IMR-90 (cell line): ENCODE data around the gene ZNF407. TPM values are rescaled to one million over a fixed set of nuclear protein-coding genes. Genes with fewer than 3 reads are reported as not detected.

Experiments used
- ATAC-seq: fragments of 200-7000 bp; cut with Tn5 transposase; 2 replicates; pipeline ENCODE4 v1.9.1; 2020; ENCODE audit warnings: low read depth, mild to moderate bottlenecking, moderate library complexity
- BruUV-seq: library from RNA; stranded (reverse); fragments of 400-500 nt; replicated peaks from 2 replicates; lab custom pipeline; 2021; lab: Mats Ljungman, UMichigan
- CTCF ChIA-PET: fragments of 300-600 bp; formaldehyde crosslinking; extraction: SDS; loops from one replicate; lab custom pipeline; 2021; ENCODE audit warnings: antibody characterized with exemption; lab: Yijun Ruan, JAX
- POLR2A ChIA-PET: fragments of 300-600 bp; sonication (Branson Sonifier 250); formaldehyde crosslinking; loops from one replicate; lab custom pipeline; 2022; ENCODE audit warnings: antibody characterized with exemption; ENCODE audit not compliant: unreplicated experiment; lab: Charles Lee
- DNase-seq: peaks from one replicate; pipeline ENCODE4 v3.0.0; 2013
- H2AFZ ChIP-seq: replicated peaks from 2 replicates; pipeline ENCODE3; 2013; ENCODE audit warnings: low read length, mild to moderate bottlenecking; ENCODE audit not compliant: poor library complexity
- H2AK5ac ChIP-seq: 2 replicates; pipeline ENCODE4 v1.6.1; 2013; ENCODE audit warnings: low read depth, low read length, inconsistent platforms
- H2AK9ac ChIP-seq: replicated peaks from 2 replicates; pipeline ENCODE3; 2013; ENCODE audit warnings: mild to moderate bottlenecking, low read depth, low read length, moderate library complexity; ENCODE audit not compliant: poor library complexity
- H2BK120ac ChIP-seq: 2 replicates; pipeline ENCODE4 v1.6.1; 2013; ENCODE audit warnings: low read depth, low read length, inconsistent platforms
- H2BK15ac ChIP-seq: 3 replicates; pipeline ENCODE4 v1.6.1; 2013; ENCODE audit warnings: low read depth, low read length, inconsistent platforms
- H2BK20ac ChIP-seq: 2 replicates; pipeline ENCODE4 v1.6.1; 2013; ENCODE audit warnings: low read depth, mild to moderate bottlenecking, inconsistent platforms, low read length, moderate library complexity
- H2BK5ac ChIP-seq: 2 replicates; pipeline ENCODE4 v1.6.1; 2013; ENCODE audit warnings: mild to moderate bottlenecking, low read depth, low read length, inconsistent platforms; ENCODE audit not compliant: poor library complexity, severe bottlenecking
- H3K14ac ChIP-seq: replicated peaks from 2 replicates; pipeline ENCODE4 v1.6.1; 2013; ENCODE audit warnings: low read depth, low read length, inconsistent platforms
- H3K18ac ChIP-seq: 2 replicates; pipeline ENCODE4 v1.6.1; 2013; ENCODE audit warnings: low read depth, low read length, control low read depth
- H3K23ac ChIP-seq: 2 replicates; pipeline ENCODE4 v1.6.1; 2013; ENCODE audit warnings: low read depth, low read length, inconsistent platforms
- H3K27ac ChIP-seq: 2 replicates; pipeline ENCODE4 v1.5.1; 2013; ENCODE audit warnings: mild to moderate bottlenecking, control low read depth, low read length; ENCODE audit not compliant: insufficient read depth
- H3K27me3 ChIP-seq: 2 replicates; pipeline ENCODE4 v1.6.1; 2013; ENCODE audit warnings: low read length; ENCODE audit not compliant: control insufficient read depth, insufficient read depth
- H3K36me3 ChIP-seq: 2 replicates; pipeline ENCODE4 v1.6.1; 2013; ENCODE audit warnings: low read length, mixed read lengths; ENCODE audit not compliant: control insufficient read depth, insufficient read depth
- H3K4ac ChIP-seq: 2 replicates; pipeline ENCODE4 v1.6.1; 2013; ENCODE audit warnings: low read depth, low read length, inconsistent platforms
- H3K4me1 ChIP-seq: 2 replicates; pipeline ENCODE4 v1.6.1; 2013; ENCODE audit warnings: low read length, mixed read lengths; ENCODE audit not compliant: control insufficient read depth, insufficient read depth
- H3K4me2 ChIP-seq: 2 replicates; pipeline ENCODE4 v1.6.1; 2013; ENCODE audit warnings: low read depth, mild to moderate bottlenecking, control low read depth, low read length, moderate library complexity
- H3K4me3 ChIP-seq: 2 replicates; pipeline ENCODE4 v1.5.1; 2013; ENCODE audit warnings: low read depth, mild to moderate bottlenecking, control low read depth, low read length, moderate library complexity; ENCODE audit not compliant: insufficient read depth
- H3K56ac ChIP-seq: 2 replicates; pipeline ENCODE4 v1.6.1; 2013; ENCODE audit warnings: low read length, inconsistent platforms; ENCODE audit not compliant: insufficient read depth; ENCODE audit errors: extremely low read depth
- H3K79me1 ChIP-seq, 2 experiments: 2 replicates each; pipeline ENCODE4 v1.6.1; 2013; ENCODE audit warnings: low read length in 2 of 2, inconsistent platforms in 1 of 2, low read depth in 1 of 2
- H3K9ac ChIP-seq: 2 replicates; pipeline ENCODE4 v1.6.1; 2013; ENCODE audit warnings: low read depth, low read length, control low read depth
- H3K9me1 ChIP-seq: 2 replicates; pipeline ENCODE4 v1.6.1; 2013; ENCODE audit warnings: low read length, inconsistent platforms; ENCODE audit not compliant: insufficient read depth
- H3K9me3 ChIP-seq: 2 replicates; pipeline ENCODE4 v1.6.1; 2013; ENCODE audit warnings: low read length; ENCODE audit not compliant: control insufficient read depth, insufficient read depth
- H4K20me1 ChIP-seq: 2 replicates; pipeline ENCODE4 v1.6.1; 2013; ENCODE audit warnings: low read length, inconsistent platforms; ENCODE audit not compliant: insufficient read depth
- H4K5ac ChIP-seq: 2 replicates; pipeline ENCODE4 v1.6.1; 2013; ENCODE audit warnings: mild to moderate bottlenecking, low read depth, low read length, control low read depth
- H4K8ac ChIP-seq, 2 experiments: 2 replicates each; pipeline ENCODE4 v1.6.1; 2013; ENCODE audit warnings: low read depth in 2 of 2, low read length in 2 of 2, control low read depth in 1 of 2, inconsistent platforms in 1 of 2
- H4K91ac ChIP-seq: 2 replicates; pipeline ENCODE4 v1.6.1; 2013; ENCODE audit warnings: low read depth, low read length, inconsistent platforms; ENCODE audit not compliant: insufficient read depth
- BHLHE40 ChIP-seq: fragments of 150-350 bp; IDR thresholded peaks from 2 replicates; pipeline ENCODE4 v1.6.1; 2016; ENCODE audit warnings: mild to moderate bottlenecking, low read depth, low read length
- CEBPB ChIP-seq: IDR thresholded peaks from 2 replicates; pipeline ENCODE4 v1.6.1; 2012; ENCODE audit warnings: low read depth, low read length, improper control_type of control experiment
- CHD1 ChIP-seq: IDR thresholded peaks from 2 replicates; pipeline ENCODE4 v1.6.1; 2012; ENCODE audit warnings: low read depth, low read length, improper control_type of control experiment
- MAFK ChIP-seq: IDR thresholded peaks from 2 replicates; pipeline ENCODE4 v1.6.1; 2012; ENCODE audit warnings: low read depth, low read length, improper control_type of control experiment
- NFE2L2 ChIP-seq: fragments of 150-350 bp; IDR thresholded peaks from 2 replicates; pipeline ENCODE4 v1.6.1; 2016; ENCODE audit warnings: low read depth, mild to moderate bottlenecking, low read length
- POLR2A ChIP-seq: IDR thresholded peaks from 2 replicates; pipeline ENCODE4 v1.6.1; 2012; ENCODE audit warnings: mild to moderate bottlenecking, low read depth, low read length
- RAD21 ChIP-seq: IDR thresholded peaks from 2 replicates; pipeline ENCODE4 v1.6.1; 2012; ENCODE audit warnings: low read length, improper control_type of control experiment
- RFX5 ChIP-seq: IDR thresholded peaks from 2 replicates; pipeline ENCODE4 v1.8.0; 2012; ENCODE audit warnings: low read depth, mild to moderate bottlenecking, low read length, moderate library complexity
- USF2 ChIP-seq: fragments of 150-350 bp; IDR thresholded peaks from 2 replicates; pipeline ENCODE4 v1.6.1; 2017; ENCODE audit warnings: mild to moderate bottlenecking, antibody characterized with exemption, low read length, low read depth
- WGBS, 2 experiments: methylation state at CpG; one replicate each; pipeline versions ENCODE4 v1.1.5 to v1.1.7; 2013; ENCODE audit warnings: missing lambda C conversion rate in 2 of 2; ENCODE audit not compliant: insufficient read length in 1 of 2; ENCODE audit errors: extremely low coverage in 2 of 2; 5-methylcytosine and 5-hydroxymethylcytosine counted together
- dilution Hi-C: fragments of 300-500 bp; cut with HindIII; formaldehyde crosslinking; loops from one replicate; pipeline ENCODE4 v1.14.3; 2018; ENCODE audit warnings: low sequenced_read_pairs; ENCODE audit not compliant: unreplicated experiment
- in situ Hi-C: fragments of 300-500 bp; cut with MboI; formaldehyde crosslinking; loops from 3 replicates; pipeline ENCODE4 v1.14.3; 2019; ENCODE audit warnings: low sequenced_read_pairs, inconsistent platforms, mixed read lengths
- intact Hi-C: fragments of 100-400 bp; cut with micrococcal nuclease; formaldehyde crosslinking; loops from 2 replicates; pipeline ENCODE4 v1.10.0; 2022
- polyA plus RNA-seq, 3 experiments: library from polyadenylated mRNA; depleted of rRNA; stranded (reverse); fragments of >200 nt; gene quantifications; 2 replicates each; pipeline ENCODE4 v1.2.3, GENCODE V29; 2012; ENCODE audit warnings: low replicate concordance in 1 of 3
- total RNA-seq: library from RNA; depleted of rRNA; stranded (reverse); fragments of >200 nt; gene quantifications from 2 replicates; pipeline ENCODE4 v1.2.3, GENCODE V29; 2012

Gene ZNF407
- total and polyA plus RNA-seq, 2 of the 4 experiments (the other 2 are of a cell fraction): 3.1 to 20.1 TPM

- in situ Hi-C loops: no loop called here
- no peaks in the 10 kb centered on the region for H3K9me3 ChIP-seq
- CTCF ChIA-PET: no interaction called here
These were observed 411.6 kb downstream of the ZNF407 start for GRCh38 chr18:75009296-75009695.

More at GRCh38 chr18:75009296-75009695, 411.6 kb downstream of the ZNF407 start:
- H2AK5ac ChIP-seq: no peak overlapping the region
- dilution Hi-C loops (no loop called here), intact Hi-C loops (no loop called here)
- no peak overlapping the region for H2BK15ac ChIP-seq
- H3K23ac ChIP-seq: no peak overlapping the region
- H3K4me1 ChIP-seq: no peaks in the 10 kb centered on the region; the same call in 1 of the 2 replicates
- no peak overlapping the region for H4K5ac ChIP-seq
- no CpG with 5 or more reads among the region's 2 CpGs for WGBS, 2 experiments
- no peaks in the 10 kb centered on the region for H3K9me1 ChIP-seq
- H3K14ac ChIP-seq: no peak overlapping the region
- no peak overlapping the region for H3K4ac ChIP-seq
- no peak for DNase-seq
- no peak overlapping the region for H3K4me3 ChIP-seq
- no peak overlapping the region for H3K56ac ChIP-seq
- H2AK9ac ChIP-seq: no peak overlapping the region
- no peak overlapping the region for H2AFZ ChIP-seq
- no peaks in the 10 kb centered on the region for H4K20me1 ChIP-seq
- no peak for ATAC-seq
- no peaks in the 10 kb centered on the region for H3K36me3 ChIP-seq
- H3K18ac ChIP-seq: no peak overlapping the region
- no peak overlapping the region for H2BK120ac ChIP-seq
- H3K4me2 ChIP-seq: no peak overlapping the region
- H3K27me3 ChIP-seq: no peaks in the 10 kb centered on the region
- H2BK5ac ChIP-seq: no peak overlapping the region
- POLR2A ChIA-PET: no interaction called here
- H4K8ac ChIP-seq: no peak overlapping the region
- H3K9ac ChIP-seq: no peak overlapping the region
- H2BK20ac ChIP-seq: no peak overlapping the region
- H4K91ac ChIP-seq: no peak overlapping the region
- H3K79me1 ChIP-seq: no peaks in the 10 kb centered on the region
- BruUV-seq: no TSS peak
- TF ChIP-seq POLR2A: no peak
- TF ChIP-seq RAD21: no peak
- no peak for TF ChIP-seq RFX5
- no peak for TF ChIP-seq MAFK
- TF ChIP-seq NFE2L2: no peak
- TF ChIP-seq CEBPB: no peak
- TF ChIP-seq USF2: no peak
- no peak for TF ChIP-seq CHD1
- TF ChIP-seq BHLHE40: no peak
- H3K27ac ChIP-seq: no peak overlapping the region
